Panc1 (cell line): Measurements from ENCODE around the gene LMCD1.

Source experiments
- CTCF ChIP-seq: fragments of 450-650 bp; IDR thresholded peaks from 2 replicates; pipeline ENCODE4 v1.5.1; 2017; ENCODE audit warnings: mild to moderate bottlenecking
- POLR2AphosphoS5 ChIP-seq: IDR thresholded peaks from 2 replicates; pipeline ENCODE4 v1.6.1; 2012; ENCODE audit warnings: mild to moderate bottlenecking, low read depth, low read length, moderate library complexity
- SIN3A ChIP-seq: IDR thresholded peaks from 2 replicates; pipeline ENCODE4 v1.6.1; 2012; ENCODE audit warnings: low read depth, mild to moderate bottlenecking, low read length, moderate library complexity, borderline replicate concordance; ENCODE audit not compliant: insufficient read depth

GRCh38 chr3:8581373-8581772 lies 79.8 kb downstream of the LMCD1 start:
- TF ChIP-seq CTCF, result no peak
- no peak for TF ChIP-seq POLR2AphosphoS5
- no peak for TF ChIP-seq SIN3A
